ENCODE data around the gene SCYL2. TPM values are rescaled to one million over a fixed set of nuclear protein-coding genes. Genes with fewer than 3 reads are reported as not detected.

Gene SCYL2
- total and polyA plus RNA-seq, 2 of the 13 experiments (the other 11 are each of a cell fraction or from before 2014, with no cell fraction given): 11.4 to 28.8 TPM

DNA sequence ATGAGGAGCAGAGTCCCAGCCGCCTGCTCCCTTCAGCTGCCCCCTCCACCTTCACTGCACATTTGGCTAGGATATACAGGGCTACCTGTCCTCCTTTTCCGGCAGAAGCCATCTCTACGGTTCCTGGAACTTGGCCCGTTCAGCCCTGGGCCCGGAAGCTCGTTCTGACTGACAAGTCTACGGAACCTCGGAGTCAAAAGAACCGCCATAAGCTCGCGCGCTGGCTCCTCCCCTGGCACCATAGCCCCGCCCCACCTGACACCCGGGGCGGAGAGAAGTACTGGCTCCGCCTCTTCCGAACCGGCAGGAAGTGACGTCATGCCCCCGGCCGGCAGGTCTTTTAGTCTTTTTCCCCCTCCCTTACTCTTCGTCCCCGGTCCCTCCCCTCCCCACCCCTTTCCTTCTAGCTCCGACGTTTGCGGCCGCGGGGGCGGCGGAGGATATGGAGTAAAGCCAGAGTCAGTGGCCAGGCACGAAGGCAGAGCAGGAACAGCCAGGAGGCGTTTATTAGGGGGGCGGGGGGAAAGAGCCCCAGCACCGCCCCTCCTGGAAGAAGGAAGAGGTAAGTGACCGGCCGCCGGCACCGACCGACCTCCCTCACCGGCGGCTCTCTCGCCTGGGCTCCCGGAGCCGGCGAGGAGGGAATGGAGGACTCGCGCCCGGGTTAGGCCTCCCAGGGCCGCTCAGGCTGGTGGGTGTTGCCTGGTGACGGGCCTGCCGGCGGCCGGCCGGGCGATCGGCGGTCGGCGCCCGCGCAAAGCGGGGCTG, at the start of gene SCYL2, which contains the start of gene DEPDC4 (continued):
- peak; percentile 49; the same call in 1 of the 2 replicates for TF ChIP-seq ZNF430 (CRISPR knock-in tag; IDR thresholded peaks at IDR 0.05)
- TF ChIP-seq, protein P1, sequence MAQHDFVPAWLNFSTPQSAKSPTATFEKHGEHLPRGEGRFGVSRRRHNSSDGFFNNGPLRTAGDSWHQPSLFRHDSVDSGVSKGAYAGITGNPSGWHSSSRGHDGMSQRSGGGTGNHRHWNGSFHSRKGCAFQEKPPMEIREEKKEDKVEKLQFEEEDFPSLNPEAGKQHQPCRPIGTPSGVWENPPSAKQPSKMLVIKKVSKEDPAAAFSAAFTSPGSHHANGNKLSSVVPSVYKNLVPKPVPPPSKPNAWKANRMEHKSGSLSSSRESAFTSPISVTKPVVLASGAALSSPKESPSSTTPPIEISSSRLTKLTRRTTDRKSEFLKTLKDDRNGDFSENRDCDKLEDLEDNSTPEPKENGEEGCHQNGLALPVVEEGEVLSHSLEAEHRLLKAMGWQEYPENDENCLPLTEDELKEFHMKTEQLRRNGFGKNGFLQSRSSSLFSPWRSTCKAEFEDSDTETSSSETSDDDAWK (CRISPR knock-in tag; IDR thresholded peaks at IDR 0.05): no peak
- no peak for TF ChIP-seq MAFF (IDR thresholded peaks at IDR 0.05; ENCODE audit: low read depth, low read length)
- TF ChIP-seq CCAR2 (optimal IDR thresholded peaks at IDR 0.05; ENCODE audit: low read depth, low read length): no peak
- peak; percentile 59 for TF ChIP-seq ZNF777 (CRISPR knock-in tag; IDR thresholded peaks at IDR 0.05)
- TF ChIP-seq NR3C1 (CRISPR knock-in tag; IDR thresholded peaks at IDR 0.05): no peak
- peak; percentile 62; the same call in 1 of the 2 replicates for TF ChIP-seq SP2 (CRISPR knock-in tag; IDR thresholded peaks at IDR 0.05)
- no peak for TF ChIP-seq TAF15 (IDR thresholded peaks at IDR 0.05; ENCODE audit: low read depth, low read length, poor library complexity, severe bottlenecking)
- peak; percentile 67; the same call in 1 of the 2 replicates for TF ChIP-seq ZNF605 (CRISPR knock-in tag; IDR thresholded peaks at IDR 0.05)
- peak; percentile 56 for TF ChIP-seq ZNF883 (CRISPR knock-in tag; IDR thresholded peaks at IDR 0.05; ENCODE audit: not compliant biosample characterization)
- peak; percentile 29; the same call in 1 of the 2 replicates for TF ChIP-seq ZBTB20 (CRISPR knock-in tag; IDR thresholded peaks at IDR 0.05; ENCODE audit: borderline replicate concordance, low read depth)
- TF ChIP-seq, protein P2, sequence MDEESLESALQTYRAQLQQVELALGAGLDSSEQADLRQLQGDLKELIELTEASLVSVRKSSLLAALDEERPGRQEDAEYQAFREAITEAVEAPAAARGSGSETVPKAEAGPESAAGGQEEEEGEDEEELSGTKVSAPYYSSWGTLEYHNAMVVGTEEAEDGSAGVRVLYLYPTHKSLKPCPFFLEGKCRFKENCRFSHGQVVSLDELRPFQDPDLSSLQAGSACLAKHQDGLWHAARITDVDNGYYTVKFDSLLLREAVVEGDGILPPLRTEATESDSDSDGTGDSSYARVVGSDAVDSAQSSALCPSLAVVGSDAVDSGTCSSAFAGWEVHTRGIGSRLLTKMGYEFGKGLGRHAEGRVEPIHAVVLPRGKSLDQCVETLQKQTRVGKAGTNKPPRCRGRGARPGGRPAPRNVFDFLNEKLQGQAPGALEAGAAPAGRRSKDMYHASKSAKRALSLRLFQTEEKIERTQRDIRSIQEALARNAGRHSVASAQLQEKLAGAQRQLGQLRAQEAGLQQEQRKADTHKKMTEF (CRISPR knock-in tag; IDR thresholded peaks at IDR 0.05): peak; percentile 31; the same call in 1 of the 2 replicates
- TF ChIP-seq TBL1XR1 (IDR thresholded peaks at IDR 0.05; ENCODE audit: borderline replicate concordance, low read length, partially characterized antibody): no peak
- no peak for TF ChIP-seq HIVEP1 (CRISPR knock-in tag; IDR thresholded peaks at IDR 0.05)
- TF ChIP-seq ZFAT (CRISPR knock-in tag; conservative IDR thresholded peaks at IDR 0.05): no peak
- no peak for TF ChIP-seq ZNF530 (CRISPR knock-in tag; IDR thresholded peaks at IDR 0.05; ENCODE audit: low read depth)
- no peak for TF ChIP-seq ZNF136 (CRISPR knock-in tag; IDR thresholded peaks at IDR 0.05; ENCODE audit: low read depth)
- TF ChIP-seq, protein P3, sequence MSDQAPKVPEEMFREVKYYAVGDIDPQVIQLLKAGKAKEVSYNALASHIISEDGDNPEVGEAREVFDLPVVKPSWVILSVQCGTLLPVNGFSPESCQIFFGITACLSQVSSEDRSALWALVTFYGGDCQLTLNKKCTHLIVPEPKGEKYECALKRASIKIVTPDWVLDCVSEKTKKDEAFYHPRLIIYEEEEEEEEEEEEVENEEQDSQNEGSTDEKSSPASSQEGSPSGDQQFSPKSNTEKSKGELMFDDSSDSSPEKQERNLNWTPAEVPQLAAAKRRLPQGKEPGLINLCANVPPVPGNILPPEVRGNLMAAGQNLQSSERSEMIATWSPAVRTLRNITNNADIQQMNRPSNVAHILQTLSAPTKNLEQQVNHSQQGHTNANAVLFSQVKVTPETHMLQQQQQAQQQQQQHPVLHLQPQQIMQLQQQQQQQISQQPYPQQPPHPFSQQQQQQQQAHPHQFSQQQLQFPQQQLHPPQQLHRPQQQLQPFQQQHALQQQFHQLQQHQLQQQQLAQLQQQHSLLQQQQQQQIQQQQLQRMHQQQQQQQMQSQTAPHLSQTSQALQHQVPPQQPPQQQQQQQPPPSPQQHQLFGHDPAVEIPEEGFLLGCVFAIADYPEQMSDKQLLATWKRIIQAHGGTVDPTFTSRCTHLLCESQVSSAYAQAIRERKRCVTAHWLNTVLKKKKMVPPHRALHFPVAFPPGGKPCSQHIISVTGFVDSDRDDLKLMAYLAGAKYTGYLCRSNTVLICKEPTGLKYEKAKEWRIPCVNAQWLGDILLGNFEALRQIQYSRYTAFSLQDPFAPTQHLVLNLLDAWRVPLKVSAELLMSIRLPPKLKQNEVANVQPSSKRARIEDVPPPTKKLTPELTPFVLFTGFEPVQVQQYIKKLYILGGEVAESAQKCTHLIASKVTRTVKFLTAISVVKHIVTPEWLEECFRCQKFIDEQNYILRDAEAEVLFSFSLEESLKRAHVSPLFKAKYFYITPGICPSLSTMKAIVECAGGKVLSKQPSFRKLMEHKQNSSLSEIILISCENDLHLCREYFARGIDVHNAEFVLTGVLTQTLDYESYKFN (CRISPR knock-in tag; conservative IDR thresholded peaks at IDR 0.05): peak; percentile 21; the same call in 1 of the 2 replicates
- TF ChIP-seq IRF9 (CRISPR knock-in tag; IDR thresholded peaks at IDR 0.05; ENCODE audit: borderline replicate concordance): peak; percentile 51; the same call in 1 of the 2 replicates
- TF ChIP-seq E2F5 (CRISPR knock-in tag; conservative IDR thresholded peaks at IDR 0.05): peak; percentile 52; the same call in 1 of the 2 replicates

Measured in HepG2 (cell line).